SK-N-MC (cell line): Measurements from ENCODE around the gene RIF1.

Experiments used
- EZH2 ChIP-seq: fragments of 200-600 bp; sonication (generic); IDR thresholded peaks from one replicate; pipeline ENCODE4 v1.6.1; 2017; ENCODE audit warnings: antibody characterized with exemption
- POLR2AphosphoS5 ChIP-seq: IDR thresholded peaks from 2 replicates; pipeline ENCODE4 v1.6.1; 2012; ENCODE audit warnings: mild to moderate bottlenecking, low read depth, low read length, borderline replicate concordance

DNA sequence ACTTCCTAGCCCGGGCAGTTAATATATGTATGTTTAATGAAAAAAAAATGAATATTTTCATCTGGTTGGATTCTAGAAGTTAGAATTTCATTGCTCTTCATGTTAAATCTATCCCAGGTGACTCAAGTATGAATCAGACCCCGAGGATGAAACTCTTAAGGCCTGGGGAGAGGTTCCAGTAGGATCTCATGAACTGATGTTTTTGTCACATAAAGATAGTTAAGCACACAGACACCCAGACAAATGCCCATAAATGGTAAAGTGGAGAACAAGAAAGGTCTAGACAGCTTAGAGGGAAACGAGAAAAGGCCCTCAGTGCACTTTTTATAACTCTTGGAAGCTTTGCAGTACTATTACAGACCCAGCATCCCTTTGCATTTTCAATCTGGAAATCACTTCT is 114.1 kb downstream of the RIF1 start:
- no peak for TF ChIP-seq EZH2
- TF ChIP-seq POLR2AphosphoS5: no peak
